GM23248 (cell line): ENCODE measurements around the gene GLB1L3. TPM values are rescaled to one million over a fixed set of nuclear protein-coding genes. Genes with fewer than 3 reads are reported as not detected.
"Not testable (repeated sequence)": the region's sequence is repeated elsewhere in the genome, so short reads cannot be mapped to it uniquely, and the experiment has no call there.

Experiments used
- DNase-seq: peaks from one replicate; pipeline ENCODE4 v3.0.0-alpha.2; 2015
- H2AFZ ChIP-seq: fragments of 200-600 bp; sonication (generic); 2 replicates; pipeline ENCODE4 v1.6.1; 2016; ENCODE audit warnings: antibody characterized with exemption
- H3F3A ChIP-seq: fragments of 200-600 bp; sonication (generic); 2 replicates; pipeline ENCODE4 v1.6.1; 2016; ENCODE audit warnings: mild to moderate bottlenecking, antibody characterized with exemption, mixed run types; ENCODE audit not compliant: insufficient read depth
- H3K27ac ChIP-seq: fragments of 200-600 bp; sonication (generic); 2 replicates; pipeline ENCODE4 v1.5.1; 2016; ENCODE audit warnings: mild to moderate bottlenecking
- H3K27me3 ChIP-seq: fragments of 200-600 bp; sonication (generic); replicated peaks from 2 replicates; pipeline ENCODE4 v1.6.1; 2016; ENCODE audit warnings: mild to moderate bottlenecking; ENCODE audit not compliant: insufficient read depth
- H3K36me3 ChIP-seq: fragments of 200-600 bp; sonication (generic); 2 replicates; pipeline ENCODE4 v1.6.1; 2016; ENCODE audit warnings: low read depth, mild to moderate bottlenecking
- H3K4me1 ChIP-seq: fragments of 200-600 bp; sonication (generic); 2 replicates; pipeline ENCODE4 v1.6.1; 2016; ENCODE audit warnings: mild to moderate bottlenecking; ENCODE audit not compliant: insufficient read depth
- H3K4me2 ChIP-seq: fragments of 200-600 bp; sonication (generic); one replicate; pipeline ENCODE4 v1.6.1; 2016; ENCODE audit warnings: mild to moderate bottlenecking; ENCODE audit not compliant: unreplicated experiment
- H3K4me3 ChIP-seq: fragments of 200-600 bp; sonication (generic); 2 replicates; pipeline ENCODE4 v1.5.1; 2016; ENCODE audit warnings: mild to moderate bottlenecking
- H3K79me2 ChIP-seq: fragments of 200-600 bp; sonication (generic); 2 replicates; pipeline ENCODE4 v1.6.1; 2016; ENCODE audit warnings: mild to moderate bottlenecking; ENCODE audit not compliant: insufficient read depth
- H3K9ac ChIP-seq: fragments of 200-600 bp; sonication (generic); 2 replicates; pipeline ENCODE4 v1.6.1; 2016; ENCODE audit warnings: mild to moderate bottlenecking
- H3K9me2 ChIP-seq: fragments of 200-600 bp; sonication (generic); 2 replicates; pipeline ENCODE4 v1.6.1; 2016; ENCODE audit warnings: mixed run types, mild to moderate bottlenecking, moderate library complexity; ENCODE audit not compliant: insufficient read depth
- H3K9me3 ChIP-seq: fragments of 200-600 bp; sonication (generic); one replicate; pipeline ENCODE4 v1.6.1; 2017; ENCODE audit warnings: low read depth
- H4K20me1 ChIP-seq: fragments of 200-600 bp; sonication (generic); 2 replicates; pipeline ENCODE4 v1.6.0; 2016; ENCODE audit not compliant: insufficient read depth
- EZH2 ChIP-seq: fragments of 200-600 bp; sonication (generic); IDR thresholded peaks from 2 replicates; pipeline ENCODE4 v1.6.1; 2018; ENCODE audit warnings: antibody characterized with exemption, mild to moderate bottlenecking; ENCODE audit not compliant: insufficient read depth, poor library complexity, severe bottlenecking
- EZH2phosphoT487 ChIP-seq: fragments of 200-600 bp; sonication (generic); IDR thresholded peaks from 2 replicates; pipeline ENCODE4 v1.6.1; 2018; ENCODE audit warnings: antibody characterized with exemption, moderate library complexity, mild to moderate bottlenecking, low read depth; ENCODE audit not compliant: insufficient read depth
- WGBS, 2 experiments: methylation state at CpG; one replicate each; pipeline ENCODE4 v1.1.6; 2015 to 2017; ENCODE audit warnings: low lambda C conversion rate in 2 of 2, low coverage in 1 of 2; ENCODE audit errors: missing lambda C conversion rate in 2 of 2; 5-methylcytosine and 5-hydroxymethylcytosine counted together
- in situ Hi-C: fragments of 300-500 bp; cut with MboI; formaldehyde crosslinking; loops from 2 replicates; pipeline ENCODE4 v1.15.0; 2020
- polyA plus RNA-seq: library from polyadenylated mRNA; unstranded; fragments of >200 nt; fragmentation: Nextera tagmentation; extraction: Ambion mirVana; gene quantifications from 2 replicates; pipeline ENCODE4 v1.2.1, GENCODE V29; 2016
- total RNA-seq: library from RNA; depleted of rRNA; stranded (reverse); fragments of >200 nt; shearing (Covaris generic); gene quantifications from 2 replicates; pipeline ENCODE4 v1.2.3, GENCODE V29; 2014

GLB1L3 gene
- total and polyA plus RNA-seq, 2 experiments from 2014 or later = not detected

GRCh38 chr11:134343646-134344045, 67.5 kb downstream of the GLB1L3 start:
- no peaks in the 10 kb centered on the region for H3K9me2 ChIP-seq
- H2AFZ ChIP-seq = no peak overlapping the region
- no peak overlapping the region for H3K27ac ChIP-seq
- H3K36me3 ChIP-seq = no peaks in the 10 kb centered on the region
- H3K4me3 ChIP-seq = no peak overlapping the region
- DNase-seq = no peak
- in situ Hi-C loops = no loop called here
- 53 to 58% methylated on average over 15 of the region's 15 CpGs for WGBS, 2 experiments
- H3K9me3 ChIP-seq = no peaks in the 10 kb centered on the region
- no peaks in the 10 kb centered on the region for H3K27me3 ChIP-seq
- H3K9ac ChIP-seq = no peak overlapping the region
- H3K4me2 ChIP-seq = no peak overlapping the region
- no peak for TF ChIP-seq EZH2
- no peak for TF ChIP-seq EZH2phosphoT487
- no peaks in the 10 kb centered on the region for H3K79me2 ChIP-seq
- no peaks in the 10 kb centered on the region for H3F3A ChIP-seq
- no peaks in the 10 kb centered on the region for H4K20me1 ChIP-seq
- H3K4me1 ChIP-seq = no peaks in the 10 kb centered on the region

- in situ Hi-C loops, DNase-seq, H4K20me1 ChIP-seq, H3K4me1 ChIP-seq, H3K36me3 ChIP-seq, H3K79me2 ChIP-seq, H3K9ac ChIP-seq, H3K27ac ChIP-seq, H3K9me2 ChIP-seq, H3F3A ChIP-seq, H2AFZ ChIP-seq, H3K9me3 ChIP-seq, H3K27me3 ChIP-seq, H3K4me3 ChIP-seq, H3K4me2 ChIP-seq: not testable (repeated sequence)
- WGBS, 2 experiments = 59 to 60% methylated on average over 19 to 23 of the region's 28 CpGs
These were observed 68.5 kb downstream of the GLB1L3 start for GRCh38 chr11:134344497-134345236.

- WGBS, 2 experiments = 33 to 41% methylated on average over 4 of the region's 4 CpGs
- in situ Hi-C loops = no loop called here
- H3K9me3 ChIP-seq = no peaks in the 10 kb centered on the region
- H2AFZ ChIP-seq = no peak overlapping the region
- no peaks in the 10 kb centered on the region for H4K20me1 ChIP-seq
- no peak for TF ChIP-seq EZH2
- no peak for TF ChIP-seq EZH2phosphoT487
- no peaks in the 10 kb centered on the region for H3K27me3 ChIP-seq
- no peaks in the 10 kb centered on the region for H3F3A ChIP-seq
- H3K9me2 ChIP-seq = no peaks in the 10 kb centered on the region
- H3K4me1 ChIP-seq = no peaks in the 10 kb centered on the region
- no peak overlapping the region for H3K4me3 ChIP-seq
- no peak for DNase-seq
- no peak overlapping the region for H3K27ac ChIP-seq
- no peak overlapping the region for H3K9ac ChIP-seq
- H3K36me3 ChIP-seq = no peaks in the 10 kb centered on the region
- H3K79me2 ChIP-seq = no peaks in the 10 kb centered on the region
- H3K4me2 ChIP-seq = no peak overlapping the region
These were observed 69.0 kb downstream of the GLB1L3 start for GRCh38 chr11:134345237-134345550.

- no peaks in the 10 kb centered on the region for H4K20me1 ChIP-seq
- H3F3A ChIP-seq = no peaks in the 10 kb centered on the region
- no peak overlapping the region for H3K9ac ChIP-seq
- no peaks in the 10 kb centered on the region for H3K9me3 ChIP-seq
- no peaks in the 10 kb centered on the region for H3K79me2 ChIP-seq
- no peak overlapping the region for H3K4me3 ChIP-seq
- TF ChIP-seq EZH2phosphoT487 (no peak), EZH2 (no peak)
- 54 to 55% methylated on average over 20 to 22 of the region's 22 CpGs for WGBS, 2 experiments
- H3K36me3 ChIP-seq = no peaks in the 10 kb centered on the region
- in situ Hi-C loops = no loop called here
- H2AFZ ChIP-seq = no peak overlapping the region
- no peak for DNase-seq
- no peaks in the 10 kb centered on the region for H3K9me2 ChIP-seq
- H3K4me2 ChIP-seq = no peak overlapping the region
- H3K27ac ChIP-seq = no peak overlapping the region
- no peaks in the 10 kb centered on the region for H3K27me3 ChIP-seq
- no peaks in the 10 kb centered on the region for H3K4me1 ChIP-seq
These were observed 70.2 kb downstream of the GLB1L3 start for GRCh38 chr11:134346101-134346975.
